ENCODE measurements around the gene BMERB1. TPM values are rescaled to one million over a fixed set of nuclear protein-coding genes. Genes with fewer than 3 reads are reported as not detected.

BMERB1 gene
- total and polyA plus RNA-seq, 2 experiments from 2014 or later: 7.3 to 10.3 TPM

- 95% methylated on average over 4 of the region's 4 CpGs for WGBS (ENCODE audit: low lambda C conversion rate, missing lambda C conversion rate)
- no peaks in the 10 kb centered on the region for H4K20me1 ChIP-seq (ENCODE audit: insufficient read depth, poor library complexity, severe bottlenecking)
- no peaks in the 10 kb centered on the region for H3K36me3 ChIP-seq (replicated peaks; ENCODE audit: insufficient read depth, low read depth)
- TF ChIP-seq CTCF (IDR thresholded peaks at IDR 0.05; ENCODE audit: poor library complexity) (no peak), EZH2 (IDR thresholded peaks at IDR 0.05; ENCODE audit: borderline replicate concordance) (no peak), EZH2phosphoT487 (IDR thresholded peaks at IDR 0.05; ENCODE audit: low read depth, severe bottlenecking, unreplicated experiment) (no peak)
- H3K27me3 ChIP-seq: no peaks in the 10 kb centered on the region
- DNase-seq (ENCODE audit: low spot score): no peak
- no peaks in the 10 kb centered on the region for H3K9me2 ChIP-seq (replicated peaks; ENCODE audit: insufficient read depth)
- no peaks in the 10 kb centered on the region for H3K79me2 ChIP-seq
- H3K4me3 ChIP-seq: no peak overlapping the region
- H3K4me1 ChIP-seq (ENCODE audit: insufficient read depth): no peaks in the 10 kb centered on the region
- no peak overlapping the region for H3K4me2 ChIP-seq
- H3K9me3 ChIP-seq (ENCODE audit: low read depth): no peaks in the 10 kb centered on the region
- H3K27ac ChIP-seq: no peak overlapping the region
- H2AFZ ChIP-seq: no peak overlapping the region
Measured at GRCh38 chr16:15443753-15444152, 9.4 kb downstream of the BMERB1 start.

- H3K79me2 ChIP-seq: no peaks in the 10 kb centered on the region
- WGBS (ENCODE audit: low lambda C conversion rate, missing lambda C conversion rate): 94% methylated on average over 3 of the region's 3 CpGs
- no peaks in the 10 kb centered on the region for H3K36me3 ChIP-seq (replicated peaks; ENCODE audit: insufficient read depth, low read depth)
- H3K9me3 ChIP-seq (ENCODE audit: low read depth): no peaks in the 10 kb centered on the region
- no peak overlapping the region for H3K4me3 ChIP-seq
- no peak for DNase-seq (ENCODE audit: low spot score)
- no peaks in the 10 kb centered on the region for H3K9me2 ChIP-seq (replicated peaks; ENCODE audit: insufficient read depth)
- no peak overlapping the region for H2AFZ ChIP-seq
- H3K4me2 ChIP-seq: no peak overlapping the region
- no peaks in the 10 kb centered on the region for H3K4me1 ChIP-seq (ENCODE audit: insufficient read depth)
- no peaks in the 10 kb centered on the region for H4K20me1 ChIP-seq (ENCODE audit: insufficient read depth, poor library complexity, severe bottlenecking)
- H3K27me3 ChIP-seq: no peaks in the 10 kb centered on the region
- no peak overlapping the region for H3K27ac ChIP-seq
- TF ChIP-seq EZH2phosphoT487 (IDR thresholded peaks at IDR 0.05; ENCODE audit: low read depth, severe bottlenecking, unreplicated experiment): no peak
- no peak for TF ChIP-seq EZH2 (IDR thresholded peaks at IDR 0.05; ENCODE audit: borderline replicate concordance)
- no peak for TF ChIP-seq CTCF (IDR thresholded peaks at IDR 0.05; ENCODE audit: poor library complexity)
Measured at GRCh38 chr16:15444264-15444663, 9.9 kb downstream of the BMERB1 start.

- no peak overlapping the region for H3K4me2 ChIP-seq
- no peaks in the 10 kb centered on the region for H3K4me1 ChIP-seq (ENCODE audit: insufficient read depth)
- no peaks in the 10 kb centered on the region for H3K36me3 ChIP-seq (replicated peaks; ENCODE audit: insufficient read depth, low read depth)
- 96% methylated on average over 1 of the region's 1 CpG for WGBS (ENCODE audit: low lambda C conversion rate, missing lambda C conversion rate)
- no peak overlapping the region for H3K4me3 ChIP-seq
- no peaks in the 10 kb centered on the region for H3K79me2 ChIP-seq
- no peak for TF ChIP-seq CTCF (IDR thresholded peaks at IDR 0.05; ENCODE audit: poor library complexity)
- no peak for TF ChIP-seq EZH2 (IDR thresholded peaks at IDR 0.05; ENCODE audit: borderline replicate concordance)
- TF ChIP-seq EZH2phosphoT487 (IDR thresholded peaks at IDR 0.05; ENCODE audit: low read depth, severe bottlenecking, unreplicated experiment): no peak
- no peaks in the 10 kb centered on the region for H3K9me3 ChIP-seq (ENCODE audit: low read depth)
- no peaks in the 10 kb centered on the region for H4K20me1 ChIP-seq (ENCODE audit: insufficient read depth, poor library complexity, severe bottlenecking)
- no peaks in the 10 kb centered on the region for H3K27me3 ChIP-seq
- no peaks in the 10 kb centered on the region for H3K9me2 ChIP-seq (replicated peaks; ENCODE audit: insufficient read depth)
- H2AFZ ChIP-seq: no peak overlapping the region
- DNase-seq (ENCODE audit: low spot score): no peak
- no peak overlapping the region for H3K27ac ChIP-seq
Measured at GRCh38 chr16:15445450-15445849, 11.1 kb downstream of the BMERB1 start.

- DNase-seq (ENCODE audit: low spot score): no peak
- Histone ChIP-seq H3K4me2 (no peak overlapping the region), H3K4me1 (ENCODE audit: insufficient read depth) (no peaks in the 10 kb centered on the region), H3K27ac (no peak overlapping the region), H2AFZ (no peak overlapping the region), H3K27me3 (no peaks in the 10 kb centered on the region), H3K79me2 (no peaks in the 10 kb centered on the region), H3K9me2 (replicated peaks; ENCODE audit: insufficient read depth) (no peaks in the 10 kb centered on the region), H3K9me3 (ENCODE audit: low read depth) (no peaks in the 10 kb centered on the region), H4K20me1 (ENCODE audit: insufficient read depth, poor library complexity, severe bottlenecking) (no peaks in the 10 kb centered on the region), H3K4me3 (no peak overlapping the region), H3K36me3 (replicated peaks; ENCODE audit: insufficient read depth, low read depth) (no peaks in the 10 kb centered on the region)
- 90% methylated on average over 5 of the region's 5 CpGs for WGBS (ENCODE audit: low lambda C conversion rate, missing lambda C conversion rate)
- TF ChIP-seq EZH2 (IDR thresholded peaks at IDR 0.05; ENCODE audit: borderline replicate concordance) (no peak), EZH2phosphoT487 (IDR thresholded peaks at IDR 0.05; ENCODE audit: low read depth, severe bottlenecking, unreplicated experiment) (no peak), CTCF (IDR thresholded peaks at IDR 0.05; ENCODE audit: poor library complexity) (no peak)
Measured at GRCh38 chr16:15446901-15447300, 12.5 kb downstream of the BMERB1 start.
